CD4-positive, alpha-beta T cell treated with Interleukin-1 beta for 1 hour (primary cell): ENCODE results near the gene NSG2.

Experiments
- DNase-seq, 2 donors: peaks; one replicate each; pipeline ENCODE4 v3.0.0-alpha.2; 2020 to 2022

NSG2 gene

DNA sequence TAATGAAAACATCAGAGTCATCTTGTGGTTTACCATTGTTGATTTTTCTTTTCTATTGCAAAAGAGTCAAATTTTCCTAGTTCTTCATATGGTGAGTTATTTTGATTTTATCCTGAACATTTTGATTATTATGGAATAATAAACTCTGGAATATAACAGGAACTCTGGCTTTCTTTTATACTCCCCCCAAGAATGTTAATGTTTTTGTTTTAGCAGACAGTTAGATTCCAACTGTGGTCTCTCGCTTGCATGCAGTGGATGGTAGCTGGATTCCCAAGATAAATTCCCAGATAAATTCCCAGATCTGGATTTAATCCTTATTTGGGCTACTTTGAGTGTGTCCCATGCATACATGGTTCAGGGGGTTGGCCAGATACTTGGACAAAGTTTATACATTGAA lies 109.8 kb downstream of the NSG2 start:
- no peak for DNase-seq

DNA sequence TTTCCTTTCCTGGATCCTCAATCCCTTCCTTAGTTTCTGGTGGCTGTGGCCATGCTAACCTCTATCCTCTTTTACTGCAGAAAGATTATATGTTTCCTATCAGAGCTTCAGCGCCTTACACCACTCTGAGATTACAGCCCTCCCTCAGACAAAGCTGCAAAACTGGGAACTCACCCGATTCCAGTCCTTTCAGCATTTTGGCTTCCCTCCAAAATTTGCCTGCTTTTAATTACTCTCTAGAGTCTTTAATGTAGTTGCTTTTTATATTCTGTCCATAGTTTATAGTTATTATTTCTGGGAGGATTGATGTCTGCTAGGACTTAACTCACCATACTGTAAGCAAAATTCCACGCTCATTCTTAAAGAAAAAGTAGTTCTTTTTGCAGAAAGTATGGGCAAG lies 110.2 kb downstream of the NSG2 start:
- no peak for DNase-seq

DNA sequence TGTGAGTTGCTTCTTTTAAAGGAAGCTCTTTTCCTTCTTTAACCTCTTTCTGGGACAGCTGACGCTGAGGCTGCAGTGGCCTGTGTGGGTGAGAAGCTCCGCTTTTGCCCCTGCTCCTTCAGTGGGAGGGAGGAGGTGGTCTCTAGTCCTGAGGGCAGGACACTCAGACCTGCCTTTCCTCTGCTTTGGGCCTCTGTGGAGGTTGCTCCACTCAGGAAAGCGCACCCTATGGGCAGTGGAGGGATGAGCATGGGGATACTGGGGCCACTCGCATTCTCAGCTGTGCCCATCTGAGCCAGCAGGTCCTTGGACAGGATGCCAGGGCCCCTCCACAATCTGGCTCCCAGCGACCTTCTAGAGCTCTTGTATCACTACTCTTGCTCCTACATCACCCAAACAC lies 111.5 kb downstream of the NSG2 start:
- DNase-seq = no peak
